ENCODE data around the gene KIAA0825. TPM values are rescaled to one million over a fixed set of nuclear protein-coding genes. Genes with fewer than 3 reads are reported as not detected.

Gene KIAA0825
- total RNA-seq, 1 experiment from 2014 or later = 1.6 TPM

- H3K4me3 ChIP-seq (ENCODE audit: low read depth in 2 of 2, low read length in 2 of 2) = no peak overlapping the region
- H3K27ac ChIP-seq (ENCODE audit: low read length) = no peak overlapping the region
- H3K36me3 ChIP-seq (ENCODE audit: control insufficient read depth, insufficient read depth, low read length) = no peaks in the 10 kb centered on the region
- CTCF ChIA-PET = no interaction called here
- intact Hi-C loops (cut with micrococcal nuclease; ENCODE audit: unreplicated experiment) = no loop called here
- H3K4me1 ChIP-seq (ENCODE audit: control insufficient read depth, insufficient read depth, low read length) = no peaks in the 10 kb centered on the region
- ATAC-seq = no peak
- POLR2A ChIA-PET = no interaction called here
- no peaks in the 10 kb centered on the region for H3K9me3 ChIP-seq (ENCODE audit: control insufficient read depth, insufficient read depth, low read depth, low read length)
- no TSS peak for BruUV-seq (replicated peaks)
- TF ChIP-seq REST (IDR thresholded peaks at IDR 0.05; ENCODE audit: insufficient read depth in 1 of 2, low read depth in 2 of 2, low read length in 1 of 2) = no peak
- TF ChIP-seq TCF7L2 (IDR thresholded peaks at IDR 0.05; ENCODE audit: low read depth, low read length) = no peak
- no peak for TF ChIP-seq SIN3A (IDR thresholded peaks at IDR 0.05; ENCODE audit: borderline replicate concordance, insufficient read depth, low read depth, low read length)
- no peak for TF ChIP-seq CTCF (IDR thresholded peaks at IDR 0.05)
- TF ChIP-seq POLR2AphosphoS5 (IDR thresholded peaks at IDR 0.05; ENCODE audit: low read depth, low read length) = no peak
- DNase-seq (ENCODE audit: low read depth, low spot score) = no peak
- no peaks in the 10 kb centered on the region for H3K27me3 ChIP-seq (ENCODE audit: control insufficient read depth, insufficient read depth, low read length)
- in situ Hi-C loops (cut with HindIII; ENCODE audit: low pct_unique_long_range_greater_than_20kb, low sequenced_read_pairs) = no loop called here
Observed at GRCh38 chr5:94571415-94571814, 47.0 kb downstream of the KIAA0825 start.

- ChIA-PET POLR2A (interaction anchor here (0.7 kb wide), 1 partner anchor 50 kb away, joined by 3 read pairs; no protein-coding TSS in a partner anchor), CTCF (interaction anchor here (0.8 kb wide), 1 partner anchor 11 kb away, joined by 3 read pairs; no protein-coding TSS in a partner anchor)
- no peaks in the 10 kb centered on the region for H3K9me3 ChIP-seq (ENCODE audit: control insufficient read depth, insufficient read depth, low read depth, low read length)
- DNase-seq (ENCODE audit: low read depth, low spot score) (no peak), ATAC-seq (no peak)
- H3K36me3 ChIP-seq (ENCODE audit: control insufficient read depth, insufficient read depth, low read length) = no peaks in the 10 kb centered on the region
- no peaks in the 10 kb centered on the region for H3K4me1 ChIP-seq (ENCODE audit: control insufficient read depth, insufficient read depth, low read length)
- in situ Hi-C loops (cut with HindIII; ENCODE audit: low pct_unique_long_range_greater_than_20kb, low sequenced_read_pairs) = no loop called here
- intact Hi-C loops (cut with micrococcal nuclease; ENCODE audit: unreplicated experiment) = no loop called here
- TF ChIP-seq POLR2AphosphoS5 (IDR thresholded peaks at IDR 0.05; ENCODE audit: low read depth, low read length) (no peak), REST (IDR thresholded peaks at IDR 0.05; ENCODE audit: insufficient read depth in 1 of 2, low read depth in 2 of 2, low read length in 1 of 2) (no peak), CTCF (IDR thresholded peaks at IDR 0.05) (no peak), SIN3A (IDR thresholded peaks at IDR 0.05; ENCODE audit: borderline replicate concordance, insufficient read depth, low read depth, low read length) (no peak), TCF7L2 (IDR thresholded peaks at IDR 0.05; ENCODE audit: low read depth, low read length) (no peak)
- no peak overlapping the region for H3K4me3 ChIP-seq (ENCODE audit: low read depth in 2 of 2, low read length in 2 of 2)
- no peaks in the 10 kb centered on the region for H3K27me3 ChIP-seq (ENCODE audit: control insufficient read depth, insufficient read depth, low read length)
- no TSS peak for BruUV-seq (replicated peaks)
- H3K27ac ChIP-seq (ENCODE audit: low read length) = no peak overlapping the region
Observed at GRCh38 chr5:94564812-94565211, 53.6 kb downstream of the KIAA0825 start.

Data from Panc1 (cell line).